Measurements from ENCODE around the gene EEFSEC.

EEFSEC gene

GRCh38 chr3:128187495-128187894 is 34.2 kb downstream of the EEFSEC start:
- H3K27ac Mint-ChIP-seq = no peak overlapping the region
- peak; percentile 78 for ATAC-seq

GRCh38 chr3:128188326-128188725 is 35.0 kb downstream of the EEFSEC start:
- H3K4me3 Mint-ChIP-seq = no peak overlapping the region
- peaks cover 6% of the 10 kb centered on the region for H3K36me3 Mint-ChIP-seq (ENCODE audit: low read depth)
- H3K27me3 Mint-ChIP-seq = no peaks in the 10 kb centered on the region
- peaks cover 23% of the 10 kb centered on the region for H3K4me1 Mint-ChIP-seq
- ATAC-seq (no peak), DNase-seq (no peak)
- no peak overlapping the region for H3K27ac Mint-ChIP-seq
- peaks cover 9% of the 10 kb centered on the region for H3K9me3 Mint-ChIP-seq

More at GRCh38 chr3:128187495-128187894, 34.2 kb downstream of the EEFSEC start:
- no peak overlapping the region for H3K4me3 Mint-ChIP-seq
- no peaks in the 10 kb centered on the region for H3K27me3 Mint-ChIP-seq
- H3K36me3 Mint-ChIP-seq (ENCODE audit: low read depth) = peaks cover 8% of the 10 kb centered on the region
- peaks cover 29% of the 10 kb centered on the region for H3K4me1 Mint-ChIP-seq
- no peak for DNase-seq
- peaks cover 9% of the 10 kb centered on the region for H3K9me3 Mint-ChIP-seq

DNA sequence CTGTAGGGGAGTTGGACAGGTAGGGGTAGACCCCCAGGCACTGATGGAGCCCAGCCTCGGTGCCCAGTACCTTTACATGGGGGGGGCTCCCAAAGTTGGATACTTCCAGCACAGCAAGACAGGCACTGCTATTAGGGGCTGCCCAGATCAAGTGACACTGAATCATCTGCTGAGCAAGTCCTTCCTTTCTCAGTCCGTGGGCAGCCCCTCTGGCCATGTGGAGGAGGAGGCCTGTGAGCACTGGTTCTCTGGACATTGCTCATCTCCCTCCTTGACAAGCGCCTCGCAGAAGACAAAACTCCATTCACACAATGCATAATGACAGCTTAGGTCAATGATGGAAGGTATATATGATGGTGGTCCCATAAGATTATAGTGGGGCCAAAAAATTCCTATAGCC is 35.7 kb downstream of the EEFSEC start:
- no peak for DNase-seq
- peak; percentile 34 for ATAC-seq
- Mint-ChIP-seq H3K4me3 (no peak overlapping the region), H3K4me1 (peaks cover 22% of the 10 kb centered on the region), H3K27me3 (no peaks in the 10 kb centered on the region), H3K9me3 (peaks cover 9% of the 10 kb centered on the region), H3K36me3 (ENCODE audit: low read depth) (peaks cover 5% of the 10 kb centered on the region), H3K27ac (no peak overlapping the region)

- Mint-ChIP-seq H3K27me3 (no peaks in the 10 kb centered on the region), H3K4me1 (peaks cover 21% of the 10 kb centered on the region), H3K36me3 (ENCODE audit: low read depth) (peaks cover 3% of the 10 kb centered on the region), H3K9me3 (no peaks in the 10 kb centered on the region), H3K4me3 (no peak overlapping the region), H3K27ac (no peak overlapping the region)
- ATAC-seq = no peak
- DNase-seq = no peak
Observed at GRCh38 chr3:128190501-128190900, 37.2 kb downstream of the EEFSEC start.

GRCh38 chr3:128192131-128192530 is 38.9 kb downstream of the EEFSEC start:
- ATAC-seq = no peak
- H3K9me3 Mint-ChIP-seq = no peaks in the 10 kb centered on the region
- no peak overlapping the region for H3K4me3 Mint-ChIP-seq
- H3K27me3 Mint-ChIP-seq = no peaks in the 10 kb centered on the region
- DNase-seq = no peak
- no peak overlapping the region for H3K27ac Mint-ChIP-seq
- H3K36me3 Mint-ChIP-seq (ENCODE audit: low read depth) = peaks cover 2% of the 10 kb centered on the region
- H3K4me1 Mint-ChIP-seq = peaks cover 11% of the 10 kb centered on the region

DNA sequence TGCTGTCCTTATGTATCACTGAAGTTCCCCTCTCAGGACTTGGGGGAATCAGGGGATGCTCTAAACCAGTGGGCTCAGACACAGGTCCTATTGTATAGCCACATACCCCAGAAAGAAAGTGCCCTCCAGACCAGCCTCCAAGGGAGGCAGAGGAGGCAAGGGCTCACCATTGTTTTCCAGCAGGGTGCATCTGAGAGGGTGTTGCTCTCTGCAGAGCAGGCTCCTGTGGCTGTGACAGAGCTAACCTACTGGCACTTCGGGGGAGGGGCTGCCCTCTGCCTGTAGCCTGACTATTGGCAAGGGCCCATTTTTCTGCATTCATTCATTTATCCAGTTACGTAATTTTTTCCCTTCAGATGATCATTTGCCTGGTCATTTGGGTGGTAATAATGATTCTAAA is 39.9 kb downstream of the EEFSEC start:
- Mint-ChIP-seq H3K9me3 (no peaks in the 10 kb centered on the region), H3K27me3 (no peaks in the 10 kb centered on the region), H3K4me1 (peaks cover 6% of the 10 kb centered on the region), H3K4me3 (no peak overlapping the region), H3K36me3 (ENCODE audit: low read depth) (peaks cover 2% of the 10 kb centered on the region), H3K27ac (no peak overlapping the region)
- DNase-seq (no peak), ATAC-seq (no peak)

DNA sequence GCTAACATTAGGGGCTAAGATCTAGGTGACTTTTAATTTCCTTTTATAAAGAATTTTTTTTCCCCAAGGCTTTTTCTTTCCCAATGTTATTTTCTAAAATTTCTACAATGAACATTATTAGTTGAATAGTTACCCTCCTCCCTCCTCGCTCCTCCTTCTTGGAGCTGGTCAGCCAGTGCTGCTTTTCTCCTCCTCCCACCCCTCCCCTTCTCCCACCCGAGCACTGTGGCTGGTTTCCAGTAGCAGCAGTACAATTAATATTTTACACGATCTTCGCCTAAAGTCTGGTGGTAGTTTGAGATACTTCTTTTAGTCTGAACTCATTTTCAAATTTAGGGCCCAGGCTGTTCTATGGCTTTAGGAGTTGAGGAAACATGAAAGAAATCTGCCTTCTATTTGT is 41.6 kb downstream of the EEFSEC start:
- Mint-ChIP-seq H3K4me1 (peaks cover 10% of the 10 kb centered on the region), H3K4me3 (no peak overlapping the region), H3K36me3 (ENCODE audit: low read depth) (peaks cover 2% of the 10 kb centered on the region), H3K9me3 (no peaks in the 10 kb centered on the region), H3K27ac (no peak overlapping the region), H3K27me3 (no peaks in the 10 kb centered on the region)
- ATAC-seq = no peak
- DNase-seq = no peak

GRCh38 chr3:128195369-128195768 is 42.1 kb downstream of the EEFSEC start:
- Mint-ChIP-seq H3K4me1 (peaks cover 10% of the 10 kb centered on the region), H3K36me3 (ENCODE audit: low read depth) (peaks cover 5% of the 10 kb centered on the region), H3K27ac (no peak overlapping the region), H3K4me3 (no peak overlapping the region), H3K27me3 (no peaks in the 10 kb centered on the region), H3K9me3 (no peaks in the 10 kb centered on the region)
- ATAC-seq (no peak), DNase-seq (no peak)

GRCh38 chr3:128195802-128196201 is 42.5 kb downstream of the EEFSEC start:
- no peak for ATAC-seq
- H3K36me3 Mint-ChIP-seq (ENCODE audit: low read depth) = peaks cover 9% of the 10 kb centered on the region
- H3K9me3 Mint-ChIP-seq = no peaks in the 10 kb centered on the region
- no peak overlapping the region for H3K4me3 Mint-ChIP-seq
- no peaks in the 10 kb centered on the region for H3K27me3 Mint-ChIP-seq
- no peak for DNase-seq
- H3K27ac Mint-ChIP-seq = no peak overlapping the region
- peaks cover 13% of the 10 kb centered on the region for H3K4me1 Mint-ChIP-seq

DNA sequence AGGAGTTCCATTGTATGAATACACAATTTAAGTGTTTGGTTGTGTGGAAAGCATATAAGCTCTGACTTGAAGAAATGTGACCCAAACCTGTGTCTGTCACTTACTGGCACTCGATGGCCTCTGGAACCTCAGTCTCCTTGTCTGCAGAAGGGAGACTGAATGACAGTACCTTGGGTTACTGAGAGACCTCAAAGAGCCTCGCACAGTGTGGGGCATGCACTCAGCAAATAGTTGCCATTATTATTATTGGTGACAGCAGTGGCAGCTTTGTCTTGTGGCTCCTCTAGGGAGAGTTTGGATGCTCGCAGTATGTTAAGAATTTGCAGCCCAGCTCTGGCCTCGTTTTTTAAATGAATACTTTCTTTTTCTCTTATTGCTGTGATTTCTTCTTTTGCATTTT is 43.4 kb downstream of the EEFSEC start:
- no peak overlapping the region for H3K27ac Mint-ChIP-seq

DNA sequence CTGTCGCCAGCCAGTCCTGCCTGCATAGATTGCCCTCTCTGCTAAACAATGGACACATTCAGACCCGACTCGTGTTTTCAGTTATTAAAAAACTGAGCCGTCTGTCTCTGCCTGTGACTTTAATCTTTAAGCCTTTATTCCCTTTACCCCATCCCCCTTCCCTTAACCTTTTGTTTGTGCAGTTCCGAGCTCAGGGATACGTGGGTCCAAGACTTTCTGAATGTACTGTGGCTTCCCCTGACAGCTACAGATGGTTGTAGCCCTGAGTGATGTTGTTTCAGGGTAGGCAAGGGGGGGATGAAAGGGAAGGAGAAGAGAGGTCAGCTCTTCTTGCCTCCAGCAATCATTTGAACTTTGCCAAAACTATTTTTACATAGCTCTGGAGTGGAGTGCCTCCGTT is 44.6 kb downstream of the EEFSEC start:
- Mint-ChIP-seq H3K27me3 (no peaks in the 10 kb centered on the region), H3K4me3 (no peak overlapping the region), H3K9me3 (no peaks in the 10 kb centered on the region), H3K36me3 (ENCODE audit: low read depth) (peaks cover 9% of the 10 kb centered on the region), H3K4me1 (peaks cover 15% of the 10 kb centered on the region), H3K27ac (no peak overlapping the region)
- no peak for ATAC-seq
- no peak for DNase-seq

More for the DNA sequence above, 43.4 kb downstream of the EEFSEC start:
- no peaks in the 10 kb centered on the region for H3K27me3 Mint-ChIP-seq
- H3K36me3 Mint-ChIP-seq (ENCODE audit: low read depth) = peaks cover 9% of the 10 kb centered on the region
- ATAC-seq = no peak
- peaks cover 15% of the 10 kb centered on the region for H3K4me1 Mint-ChIP-seq
- no peaks in the 10 kb centered on the region for H3K9me3 Mint-ChIP-seq
- DNase-seq = no peak
- no peak overlapping the region for H3K4me3 Mint-ChIP-seq

GRCh38 chr3:128198313-128198712 is 45.0 kb downstream of the EEFSEC start:
- ATAC-seq (peak; percentile 24), DNase-seq (no peak)
- H3K27ac Mint-ChIP-seq = peak overlapping the region; percentile 7
- H3K4me1 Mint-ChIP-seq = peaks cover 15% of the 10 kb centered on the region
- H3K36me3 Mint-ChIP-seq (ENCODE audit: low read depth) = peaks cover 14% of the 10 kb centered on the region
- no peaks in the 10 kb centered on the region for H3K27me3 Mint-ChIP-seq
- no peaks in the 10 kb centered on the region for H3K9me3 Mint-ChIP-seq
- no peak overlapping the region for H3K4me3 Mint-ChIP-seq

GRCh38 chr3:128199110-128199509 is 45.8 kb downstream of the EEFSEC start:
- Mint-ChIP-seq H3K27me3 (no peaks in the 10 kb centered on the region), H3K9me3 (no peaks in the 10 kb centered on the region), H3K4me1 (peaks cover 15% of the 10 kb centered on the region), H3K4me3 (no peak overlapping the region), H3K36me3 (ENCODE audit: low read depth) (peaks cover 15% of the 10 kb centered on the region), H3K27ac (no peak overlapping the region)
- no peak for ATAC-seq
- no peak for DNase-seq

DNA sequence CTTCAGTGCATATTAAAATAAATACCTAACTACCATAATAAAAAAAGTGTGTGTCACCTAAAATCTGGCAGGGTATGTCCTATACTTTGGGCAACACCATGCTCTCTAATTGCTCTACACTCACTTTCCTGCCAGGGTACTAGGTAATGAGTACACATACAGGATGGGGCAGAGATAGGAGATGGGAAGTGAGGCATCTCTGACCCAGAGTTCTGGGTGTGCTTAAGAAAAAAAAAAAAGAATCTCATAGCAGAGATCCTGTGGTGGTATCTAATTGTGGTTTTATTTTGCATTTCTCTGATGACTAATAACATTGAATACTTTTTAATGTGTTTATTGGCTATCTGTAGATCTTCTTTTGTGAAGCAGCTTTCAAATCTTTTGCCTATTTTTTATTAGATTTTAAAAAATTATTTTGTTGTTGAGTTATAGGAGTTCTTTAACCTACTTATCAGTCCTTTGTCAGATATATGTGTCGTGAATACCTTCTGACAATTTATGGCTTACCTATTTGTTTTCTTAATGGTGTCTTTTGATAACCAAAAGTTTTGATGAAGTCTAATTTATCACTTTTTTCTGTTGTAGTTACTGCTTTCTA is 48.0 kb downstream of the EEFSEC start:
- no peak for ATAC-seq

DNA sequence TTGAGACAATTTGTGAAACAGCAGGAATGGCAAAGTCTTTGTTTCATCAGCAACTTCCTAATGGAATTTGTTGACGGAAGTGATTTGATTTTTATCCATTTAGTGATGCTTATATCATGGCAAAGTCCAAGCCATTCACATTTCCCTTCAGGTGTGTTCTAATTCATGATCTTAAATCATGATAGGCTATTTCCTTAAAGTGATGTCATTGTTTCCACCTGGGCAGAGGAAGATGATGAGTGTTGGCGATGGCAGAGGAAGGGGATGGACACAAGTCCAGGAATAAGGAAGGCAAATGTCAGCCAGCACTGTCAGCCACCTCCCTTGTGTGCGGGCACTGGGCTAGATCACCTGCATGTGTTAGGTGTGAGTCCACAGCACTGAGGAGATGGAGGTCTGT is 49.9 kb downstream of the EEFSEC start:
- no peaks in the 10 kb centered on the region for H3K27me3 Mint-ChIP-seq
- no peak overlapping the region for H3K27ac Mint-ChIP-seq
- no peaks in the 10 kb centered on the region for H3K9me3 Mint-ChIP-seq
- ATAC-seq (no peak), DNase-seq (no peak)
- peaks cover 12% of the 10 kb centered on the region for H3K4me1 Mint-ChIP-seq
- no peak overlapping the region for H3K4me3 Mint-ChIP-seq
- peaks cover 17% of the 10 kb centered on the region for H3K36me3 Mint-ChIP-seq (ENCODE audit: low read depth)

More for the DNA sequence above, 48.0 kb downstream of the EEFSEC start:
- Mint-ChIP-seq H3K4me1 (peaks cover 15% of the 10 kb centered on the region), H3K27ac (no peak overlapping the region), H3K36me3 (ENCODE audit: low read depth) (peaks cover 14% of the 10 kb centered on the region), H3K9me3 (no peaks in the 10 kb centered on the region), H3K27me3 (no peaks in the 10 kb centered on the region), H3K4me3 (no peak overlapping the region)
- no peak for DNase-seq

Data from activated naive CD8-positive, alpha-beta T cell treated with anti-CD3 and anti-CD28 coated beads, Interleukin-2, amount 50 U/mL, for 24 hours (primary cell).